ENCODE results near the gene NMNAT3.

The NMNAT3 gene

DNA sequence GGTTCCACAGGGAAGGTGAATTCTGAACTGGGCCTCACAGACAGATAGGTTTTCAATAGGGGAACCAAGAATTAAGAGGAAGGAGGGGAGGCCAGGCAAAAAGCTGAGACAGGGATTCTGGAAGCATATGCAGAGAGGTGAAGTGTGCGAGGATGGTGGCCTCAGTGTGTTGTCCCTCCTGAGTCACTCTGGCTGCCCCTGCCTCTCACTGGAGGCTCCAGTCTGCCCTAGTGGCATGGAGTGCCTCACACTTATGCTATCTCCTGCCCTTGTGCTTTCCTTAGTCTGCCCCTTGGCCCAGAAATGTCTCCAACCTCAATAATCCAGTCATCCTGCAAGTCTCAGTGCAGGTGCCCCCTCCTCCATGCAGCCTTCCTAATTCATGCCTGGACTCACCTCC, 106.1 kb downstream of the NMNAT3 start:
- Histone ChIP-seq H3K27me3 (ENCODE audit: control insufficient read depth in 1 of 2, insufficient read depth in 2 of 2, low read length in 2 of 2) (no peaks in the 10 kb centered on the region), H3K27ac (ENCODE audit: low read depth, low read length) (no peak overlapping the region), H3K4me3 (ENCODE audit: low read depth in 1 of 2, low read length in 2 of 2) (no peak overlapping the region), H3K9me3 (ENCODE audit: control insufficient read depth in 1 of 2, low read length in 2 of 2) (no peaks in the 10 kb centered on the region), H3K9ac (ENCODE audit: low read depth in 1 of 2, low read length in 2 of 2) (no peak overlapping the region), H3K36me3 (ENCODE audit: control insufficient read depth in 1 of 2, insufficient read depth in 2 of 2, low read length in 2 of 2) (peaks cover 0 to 3% of the 10 kb centered on the region in 2 donors), H3K4me1 (ENCODE audit: control insufficient read depth in 1 of 2, insufficient read depth in 2 of 2, low read length in 2 of 2) (peaks cover 5% of the 10 kb centered on the region in 2 donors)

DNA sequence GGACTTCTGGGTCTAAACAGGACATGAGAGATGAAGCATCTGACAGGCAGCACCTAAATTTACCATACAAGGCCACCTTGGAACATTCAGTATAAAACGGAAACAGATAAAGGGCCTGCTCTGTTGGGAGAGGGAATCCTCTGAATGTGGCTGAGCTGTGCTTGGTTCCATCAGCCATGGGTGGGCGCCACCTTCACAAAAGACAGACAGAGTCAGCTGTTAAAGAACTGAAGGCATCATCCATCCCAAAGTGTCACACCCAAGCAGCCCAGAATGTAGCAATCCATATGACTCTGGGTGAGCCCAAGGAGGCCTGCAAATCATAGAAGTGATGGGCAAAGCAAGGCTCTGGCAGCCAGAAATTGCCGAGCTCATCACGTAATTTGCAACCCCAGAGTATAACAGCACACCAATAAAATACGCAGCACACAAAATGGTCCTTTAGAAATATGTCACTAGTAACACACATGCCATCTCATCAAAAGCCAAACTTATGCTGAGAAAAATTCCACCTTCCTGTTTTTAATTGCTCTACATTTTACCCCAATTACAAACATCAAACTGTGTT, 113.4 kb downstream of the NMNAT3 start:
- Histone ChIP-seq H3K4me3 (ENCODE audit: low read depth in 1 of 2, low read length in 2 of 2) (no peak overlapping the region), H3K36me3 (ENCODE audit: control insufficient read depth in 1 of 2, insufficient read depth in 2 of 2, low read length in 2 of 2) (no peaks in the 10 kb centered on the region), H3K9me3 (ENCODE audit: control insufficient read depth in 1 of 2, low read length in 2 of 2) (no peaks in the 10 kb centered on the region), H3K9ac (ENCODE audit: low read depth in 1 of 2, low read length in 2 of 2) (no peak overlapping the region), H3K27me3 (ENCODE audit: control insufficient read depth in 1 of 2, insufficient read depth in 2 of 2, low read length in 2 of 2) (no peaks in the 10 kb centered on the region), H3K4me1 (ENCODE audit: control insufficient read depth in 1 of 2, insufficient read depth in 2 of 2, low read length in 2 of 2) (no peaks in the 10 kb centered on the region), H3K27ac (ENCODE audit: low read depth, low read length) (no peak overlapping the region)

GRCh38 chr3:139561959-139562676, 115.7 kb downstream of the NMNAT3 start:
- Histone ChIP-seq H3K4me1 (ENCODE audit: control insufficient read depth in 1 of 2, insufficient read depth in 2 of 2, low read length in 2 of 2) (no peaks in the 10 kb centered on the region), H3K36me3 (ENCODE audit: control insufficient read depth in 1 of 2, insufficient read depth in 2 of 2, low read length in 2 of 2) (no peaks in the 10 kb centered on the region), H3K9me3 (ENCODE audit: control insufficient read depth in 1 of 2, low read length in 2 of 2) (no peaks in the 10 kb centered on the region), H3K27ac (ENCODE audit: low read depth, low read length) (no peak overlapping the region), H3K27me3 (ENCODE audit: control insufficient read depth in 1 of 2, insufficient read depth in 2 of 2, low read length in 2 of 2) (no peaks in the 10 kb centered on the region), H3K9ac (ENCODE audit: low read depth in 1 of 2, low read length in 2 of 2) (no peak overlapping the region), H3K4me3 (ENCODE audit: low read depth in 1 of 2, low read length in 2 of 2) (no peak overlapping the region)

DNA sequence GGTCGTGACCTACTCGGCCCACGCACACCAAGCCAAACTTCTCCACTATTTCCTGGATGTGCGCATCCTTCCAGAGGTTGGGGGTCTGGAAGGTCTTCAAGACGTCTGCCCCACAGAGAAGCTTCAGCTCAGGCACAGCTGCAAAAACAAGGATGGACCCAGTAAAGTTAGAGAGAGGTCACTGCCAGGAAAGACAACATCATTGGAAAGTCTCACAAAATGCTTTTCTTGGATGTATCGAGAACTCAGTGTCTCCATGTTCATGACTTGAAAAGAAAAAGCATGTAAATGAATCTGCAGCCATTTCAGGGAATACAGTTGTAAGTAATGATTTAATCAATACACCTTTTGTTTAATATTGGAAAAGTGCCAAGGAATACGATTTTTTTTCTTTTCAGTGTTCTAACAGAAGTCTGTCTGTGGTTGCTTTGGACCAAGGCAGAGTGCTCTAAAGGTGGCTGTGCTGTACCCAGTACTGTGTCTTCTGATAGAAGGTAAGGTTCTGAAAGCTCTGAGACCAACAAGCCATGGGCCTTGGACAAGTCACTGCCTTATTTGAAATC, 116.4 kb downstream of the NMNAT3 start:
- no peaks in the 10 kb centered on the region for H3K27me3 ChIP-seq (ENCODE audit: control insufficient read depth in 1 of 2, insufficient read depth in 2 of 2, low read length in 2 of 2)
- no peaks in the 10 kb centered on the region for H3K36me3 ChIP-seq (ENCODE audit: control insufficient read depth in 1 of 2, insufficient read depth in 2 of 2, low read length in 2 of 2)
- H3K4me3 ChIP-seq (ENCODE audit: low read depth in 1 of 2, low read length in 2 of 2) = no peak overlapping the region
- no peaks in the 10 kb centered on the region for H3K4me1 ChIP-seq (ENCODE audit: control insufficient read depth in 1 of 2, insufficient read depth in 2 of 2, low read length in 2 of 2)
- H3K9ac ChIP-seq (ENCODE audit: low read depth in 1 of 2, low read length in 2 of 2) = no peak overlapping the region
- no peak overlapping the region for H3K27ac ChIP-seq (ENCODE audit: low read depth, low read length)
- H3K9me3 ChIP-seq (ENCODE audit: control insufficient read depth in 1 of 2, low read length in 2 of 2) = no peaks in the 10 kb centered on the region

- no peak overlapping the region for H3K4me3 ChIP-seq (ENCODE audit: low read depth in 1 of 2, low read length in 2 of 2)
- H3K36me3 ChIP-seq (ENCODE audit: control insufficient read depth in 1 of 2, insufficient read depth in 2 of 2, low read length in 2 of 2) = no peaks in the 10 kb centered on the region
- no peaks in the 10 kb centered on the region for H3K4me1 ChIP-seq (ENCODE audit: control insufficient read depth in 1 of 2, insufficient read depth in 2 of 2, low read length in 2 of 2)
- H3K9me3 ChIP-seq (ENCODE audit: control insufficient read depth in 1 of 2, low read length in 2 of 2) = no peaks in the 10 kb centered on the region
- H3K27ac ChIP-seq (ENCODE audit: low read depth, low read length) = no peak overlapping the region
- no peak overlapping the region for H3K9ac ChIP-seq (ENCODE audit: low read depth in 1 of 2, low read length in 2 of 2)
- no peaks in the 10 kb centered on the region for H3K27me3 ChIP-seq (ENCODE audit: control insufficient read depth in 1 of 2, insufficient read depth in 2 of 2, low read length in 2 of 2)
Measured at GRCh38 chr3:139560411-139560810, 117.4 kb downstream of the NMNAT3 start.

- no peak overlapping the region for H3K27ac ChIP-seq (ENCODE audit: low read depth, low read length)
- no peak overlapping the region for H3K9ac ChIP-seq (ENCODE audit: low read depth in 1 of 2, low read length in 2 of 2)
- no peaks in the 10 kb centered on the region for H3K27me3 ChIP-seq (ENCODE audit: control insufficient read depth in 1 of 2, insufficient read depth in 2 of 2, low read length in 2 of 2)
- no peak overlapping the region for H3K4me3 ChIP-seq (ENCODE audit: low read depth in 1 of 2, low read length in 2 of 2)
- H3K36me3 ChIP-seq (ENCODE audit: control insufficient read depth in 1 of 2, insufficient read depth in 2 of 2, low read length in 2 of 2) = no peaks in the 10 kb centered on the region
- H3K4me1 ChIP-seq (ENCODE audit: control insufficient read depth in 1 of 2, insufficient read depth in 2 of 2, low read length in 2 of 2) = no peaks in the 10 kb centered on the region
- no peaks in the 10 kb centered on the region for H3K9me3 ChIP-seq (ENCODE audit: control insufficient read depth in 1 of 2, low read length in 2 of 2)
Measured at GRCh38 chr3:139559541-139559940, 118.2 kb downstream of the NMNAT3 start.

- no peaks in the 10 kb centered on the region for H3K9me3 ChIP-seq (ENCODE audit: control insufficient read depth in 1 of 2, low read length in 2 of 2)
- no peaks in the 10 kb centered on the region for H3K36me3 ChIP-seq (ENCODE audit: control insufficient read depth in 1 of 2, insufficient read depth in 2 of 2, low read length in 2 of 2)
- H3K27ac ChIP-seq (ENCODE audit: low read depth, low read length) = no peak overlapping the region
- no peak overlapping the region for H3K4me3 ChIP-seq (ENCODE audit: low read depth in 1 of 2, low read length in 2 of 2)
- H3K9ac ChIP-seq (ENCODE audit: low read depth in 1 of 2, low read length in 2 of 2) = no peak overlapping the region
- no peaks in the 10 kb centered on the region for H3K27me3 ChIP-seq (ENCODE audit: control insufficient read depth in 1 of 2, insufficient read depth in 2 of 2, low read length in 2 of 2)
- peaks cover 0 to 3% of the 10 kb centered on the region in 2 donors for H3K4me1 ChIP-seq (ENCODE audit: control insufficient read depth in 1 of 2, insufficient read depth in 2 of 2, low read length in 2 of 2)
Measured at GRCh38 chr3:139558351-139559266, 119.2 kb downstream of the NMNAT3 start.

DNA sequence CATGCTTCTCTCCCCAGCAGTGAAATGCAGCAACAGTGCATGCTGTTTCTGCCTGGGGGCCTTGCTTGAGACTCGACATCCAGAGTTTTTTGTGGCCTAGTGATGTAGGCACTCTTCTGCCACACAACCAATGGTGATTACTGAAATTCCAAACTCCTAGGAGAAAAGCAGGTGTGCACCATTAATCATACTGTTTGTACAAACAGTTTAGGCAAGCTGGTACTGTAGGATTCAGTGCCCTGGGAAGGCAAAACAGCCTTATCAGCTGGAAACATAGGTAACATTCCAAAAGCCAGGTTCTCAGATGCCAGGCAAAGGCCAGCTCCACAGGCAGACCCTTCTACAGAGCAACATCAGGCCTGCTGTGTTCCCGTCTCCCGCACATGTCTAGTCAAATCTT, 120.7 kb downstream of the NMNAT3 start:
- Histone ChIP-seq H3K27ac (ENCODE audit: low read depth, low read length) (no peak overlapping the region), H3K9me3 (ENCODE audit: control insufficient read depth in 1 of 2, low read length in 2 of 2) (no peaks in the 10 kb centered on the region), H3K27me3 (ENCODE audit: control insufficient read depth in 1 of 2, insufficient read depth in 2 of 2, low read length in 2 of 2) (no peaks in the 10 kb centered on the region), H3K4me1 (ENCODE audit: control insufficient read depth in 1 of 2, insufficient read depth in 2 of 2, low read length in 2 of 2) (peaks cover 4 to 5% of the 10 kb centered on the region in 2 donors), H3K4me3 (ENCODE audit: low read depth in 1 of 2, low read length in 2 of 2) (no peak overlapping the region), H3K36me3 (ENCODE audit: control insufficient read depth in 1 of 2, insufficient read depth in 2 of 2, low read length in 2 of 2) (no peaks in the 10 kb centered on the region), H3K9ac (ENCODE audit: low read depth in 1 of 2, low read length in 2 of 2) (no peak overlapping the region)

GRCh38 chr3:139555249-139555648, 122.5 kb downstream of the NMNAT3 start:
- no peaks in the 10 kb centered on the region for H3K36me3 ChIP-seq (ENCODE audit: control insufficient read depth in 1 of 2, insufficient read depth in 2 of 2, low read length in 2 of 2)
- no peak overlapping the region for H3K27ac ChIP-seq (ENCODE audit: low read depth, low read length)
- H3K27me3 ChIP-seq (ENCODE audit: control insufficient read depth in 1 of 2, insufficient read depth in 2 of 2, low read length in 2 of 2) = no peaks in the 10 kb centered on the region
- H3K4me1 ChIP-seq (ENCODE audit: control insufficient read depth in 1 of 2, insufficient read depth in 2 of 2, low read length in 2 of 2) = peaks cover 4 to 5% of the 10 kb centered on the region in 2 donors
- H3K9ac ChIP-seq (ENCODE audit: low read depth in 1 of 2, low read length in 2 of 2) = no peak overlapping the region
- H3K9me3 ChIP-seq (ENCODE audit: control insufficient read depth in 1 of 2, low read length in 2 of 2) = no peaks in the 10 kb centered on the region
- H3K4me3 ChIP-seq (ENCODE audit: low read depth in 1 of 2, low read length in 2 of 2) = no peak overlapping the region

GRCh38 chr3:139554628-139555027, 123.1 kb downstream of the NMNAT3 start:
- no peaks in the 10 kb centered on the region for H3K27me3 ChIP-seq (ENCODE audit: control insufficient read depth in 1 of 2, insufficient read depth in 2 of 2, low read length in 2 of 2)
- no peaks in the 10 kb centered on the region for H3K36me3 ChIP-seq (ENCODE audit: control insufficient read depth in 1 of 2, insufficient read depth in 2 of 2, low read length in 2 of 2)
- peaks cover 4 to 5% of the 10 kb centered on the region in 2 donors for H3K4me1 ChIP-seq (ENCODE audit: control insufficient read depth in 1 of 2, insufficient read depth in 2 of 2, low read length in 2 of 2)
- no peak overlapping the region for H3K9ac ChIP-seq (ENCODE audit: low read depth in 1 of 2, low read length in 2 of 2)
- H3K9me3 ChIP-seq (ENCODE audit: control insufficient read depth in 1 of 2, low read length in 2 of 2) = no peaks in the 10 kb centered on the region
- no peak overlapping the region for H3K4me3 ChIP-seq (ENCODE audit: low read depth in 1 of 2, low read length in 2 of 2)
- H3K27ac ChIP-seq (ENCODE audit: low read depth, low read length) = no peak overlapping the region

Data from duodenal mucosa (tissue), 2 donors.